OCI-LY3 (cell line): ENCODE measurements around the gene SIRPB2.

Source experiments
- CTCF ChIP-seq: fragments of 200-600, 300-600 bp; sonication (generic); IDR thresholded peaks from 2 replicates; pipeline ENCODE4 v1.5.1; 2014; ENCODE audit warnings: antibody characterized with exemption, low read length, low read depth
- EZH2phosphoT487 ChIP-seq: fragments of 200-600 bp; shearing (Covaris generic); IDR thresholded peaks from 2 replicates; pipeline ENCODE4 v1.6.1; 2018; ENCODE audit warnings: antibody characterized with exemption, mixed run types, low read depth

GRCh38 chr20:1524004-1524403 lies 32.8 kb upstream of the SIRPB2 start:
- TF ChIP-seq EZH2phosphoT487 (no peak), CTCF (no peak)
